Mammary epithelial cell (primary cell): ENCODE measurements around the gene KRT37.

Experiments
- CTCF ChIP-seq, 2 donors: IDR thresholded peaks in 1 of 2; conservative IDR thresholded peaks in 1 of 2; 2 replicates each; pipeline ENCODE4 v1.5.1; 2011 to 2012; ENCODE audit warnings: inconsistent platforms in 2 of 2, low read length in 2 of 2, mild to moderate bottlenecking in 2 of 2, control low read depth in 1 of 2, low read depth in 1 of 2; ENCODE audit not compliant: insufficient read depth in 1 of 2; ENCODE audit errors: extremely low read depth in 1 of 2
- EZH2 ChIP-seq: IDR thresholded peaks from 2 replicates; pipeline ENCODE4 v1.6.1; 2012; ENCODE audit warnings: low read length, inconsistent platforms, borderline replicate concordance

- TF ChIP-seq EZH2, result no peak
- no peak for TF ChIP-seq CTCF (conservative IDR thresholded peaks at IDR 0.05 in 1 of 2, IDR thresholded peaks at IDR 0.05 in 1 of 2; ENCODE audit: extremely low read depth in 1 of 2, insufficient read depth in 1 of 2, low read depth in 1 of 2, low read length in 2 of 2)
Observed at GRCh38 chr17:41466988-41467387, 42.6 kb upstream of the KRT37 start, which contains the start of gene KRT32.
